ENCODE measurements around the gene DPP10.

- TF ChIP-seq SUZ12 (IDR thresholded peaks at IDR 0.05; ENCODE audit: extremely low read depth, insufficient read depth, insufficient read length) (no peak), ZNF274 (IDR thresholded peaks at IDR 0.05; ENCODE audit: low read depth, low read length) (no peak)
Observed at GRCh38 chr2:115774361-115774760, 1331.9 kb downstream of the DPP10 start.

Data from NT2/D1 (cell line).